ENCODE data around the gene RDM1.
"Not testable (repeated sequence)": the region's sequence is repeated elsewhere in the genome, so short reads cannot be mapped to it uniquely, and the experiment has no call there.

RDM1 gene, protein sequence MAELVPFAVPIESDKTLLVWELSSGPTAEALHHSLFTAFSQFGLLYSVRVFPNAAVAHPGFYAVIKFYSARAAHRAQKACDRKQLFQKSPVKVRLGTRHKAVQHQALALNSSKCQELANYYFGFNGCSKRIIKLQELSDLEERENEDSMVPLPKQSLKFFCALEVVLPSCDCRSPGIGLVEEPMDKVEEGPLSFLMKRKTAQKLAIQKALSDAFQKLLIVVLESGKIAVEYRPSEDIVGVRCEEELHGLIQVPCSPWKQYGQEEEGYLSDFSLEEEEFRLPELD

DNA sequence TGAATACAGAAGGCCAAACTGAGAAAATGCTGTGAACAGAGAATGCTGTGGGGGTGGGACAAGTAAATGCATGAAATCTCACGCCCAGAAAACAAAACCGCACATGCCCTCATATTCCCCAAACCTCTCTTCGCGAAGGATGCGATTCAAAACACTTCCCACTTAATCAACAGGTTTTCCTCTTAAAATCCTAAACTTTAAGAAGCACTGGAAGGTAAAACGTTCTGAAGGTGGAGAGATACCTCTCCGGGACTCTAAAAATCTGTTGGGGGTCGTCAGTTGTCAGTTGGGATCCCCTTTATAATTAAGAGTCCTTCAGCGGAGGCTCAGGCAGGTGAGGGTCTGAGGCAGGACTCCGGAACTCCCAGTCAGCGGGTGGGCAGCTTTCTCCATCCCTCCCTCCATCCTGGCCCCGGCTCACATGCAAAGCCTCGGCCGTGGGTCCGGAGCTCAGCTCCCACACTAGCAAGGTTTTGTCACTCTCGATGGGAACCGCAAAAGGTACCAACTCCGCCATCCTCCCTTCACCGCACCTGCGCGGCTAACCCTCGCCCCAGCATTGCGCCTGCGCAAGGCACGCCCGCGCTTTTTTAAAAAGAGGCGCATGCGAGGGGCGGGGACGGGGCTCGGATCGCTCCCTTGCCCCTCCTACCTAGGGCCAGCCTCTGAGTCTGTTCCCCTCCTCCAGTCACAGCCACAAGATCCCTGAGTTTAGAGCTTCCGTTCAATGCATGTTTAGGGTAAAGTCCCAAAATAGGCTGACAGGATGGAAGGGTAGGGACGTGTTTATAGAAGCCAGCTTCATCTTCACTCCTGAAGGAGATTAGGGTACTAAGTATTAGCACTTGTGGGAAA is at the start of gene RDM1:
TSS of gene RDM1 (minus strand) at position 563 of the 855 bp plus-strand sequence. CDS start at position 517, 46 bp downstream.
- peak; percentile 42 to 52 for DNase-seq (ENCODE audit: low read depth in 2 of 2, low spot score in 1 of 2)

DNA sequence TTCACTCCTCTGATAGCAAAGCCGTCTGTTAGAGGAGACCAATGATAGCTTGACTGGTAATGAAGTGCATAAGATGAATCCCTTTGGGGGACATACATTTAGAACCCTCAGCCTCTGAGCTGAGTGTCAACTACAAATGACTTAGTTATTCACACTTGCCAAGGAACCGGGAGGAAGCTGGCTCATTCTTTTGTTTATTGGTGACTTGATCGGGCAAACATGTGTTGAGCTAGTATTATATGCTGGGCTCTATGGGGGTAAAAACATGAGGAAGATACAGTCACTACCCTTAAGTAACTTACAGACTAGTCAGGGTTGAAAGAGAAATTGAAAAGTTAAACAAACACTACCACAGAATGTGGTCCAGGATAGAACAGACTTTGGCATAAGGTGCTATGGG is 47.8 kb upstream of the RDM1 start:
- no peak for DNase-seq (ENCODE audit: low read depth in 2 of 2, low spot score in 1 of 2)

DNA sequence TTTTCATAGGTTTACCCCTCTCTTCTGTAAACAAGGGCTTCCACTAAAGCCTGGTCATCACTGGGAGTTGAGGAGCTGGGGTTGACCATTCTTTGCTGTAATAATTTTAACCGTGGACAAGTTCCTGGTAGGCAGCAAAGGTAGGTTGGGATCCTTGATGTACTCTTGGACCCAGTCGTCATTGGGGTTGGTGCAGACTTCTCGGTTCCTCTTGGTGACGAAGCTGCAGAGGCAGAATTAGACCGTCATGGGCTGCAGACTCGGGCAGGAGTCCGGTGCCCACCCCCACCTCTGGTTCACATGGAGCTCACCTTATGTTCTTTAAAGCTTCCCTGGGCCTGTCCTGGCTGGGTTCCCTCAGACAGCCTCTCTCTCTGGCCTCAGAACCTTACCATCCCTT is 46.9 kb upstream of the RDM1 start:
- DNase-seq (ENCODE audit: low read depth in 2 of 2, low spot score in 1 of 2): no peak

DNA sequence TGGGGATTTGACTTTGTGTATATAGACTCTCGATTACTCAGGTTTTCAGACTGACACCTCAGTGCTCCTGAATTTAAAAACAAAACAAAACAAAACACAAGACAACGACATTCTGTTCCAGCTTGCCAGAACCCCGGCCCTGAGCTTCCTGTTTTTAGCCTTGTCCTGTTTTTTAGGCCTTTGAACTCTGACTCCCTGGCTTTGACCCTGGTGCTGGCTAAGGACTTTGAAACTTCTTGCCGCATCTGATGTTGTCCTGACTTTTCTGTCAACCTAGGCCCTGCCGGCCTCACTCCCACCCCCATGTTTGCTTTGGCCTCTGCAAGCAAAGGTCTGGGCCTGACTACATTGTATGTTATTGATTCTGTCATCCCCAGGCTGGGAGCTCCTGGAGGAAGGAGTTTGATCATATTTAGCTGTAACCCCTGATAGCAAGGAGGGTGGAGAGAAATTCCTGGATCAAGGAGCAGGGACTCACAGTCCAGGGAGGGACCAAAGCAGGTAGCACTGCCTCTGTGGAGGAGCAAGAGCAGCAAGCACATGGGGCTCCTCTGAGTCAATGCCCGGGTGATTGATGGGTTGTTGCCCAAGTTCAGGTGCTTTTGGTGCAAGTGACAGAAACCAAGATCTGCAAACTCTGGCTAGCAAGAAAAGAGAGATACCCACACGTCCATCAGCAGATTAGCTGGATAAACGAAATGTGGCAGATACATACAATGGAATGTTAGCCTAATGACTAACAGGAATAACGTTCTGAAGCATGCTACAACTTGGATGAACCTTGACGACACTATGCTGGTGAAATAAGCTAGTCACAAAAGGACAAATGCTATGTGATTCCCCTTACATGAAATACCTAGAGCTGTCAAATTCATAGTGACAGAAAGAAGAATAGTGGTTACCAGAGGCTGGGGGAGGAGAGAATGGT is 43.0 kb upstream of the RDM1 start:
- DNase-seq (ENCODE audit: low read depth in 2 of 2, low spot score in 1 of 2): no peak

DNA sequence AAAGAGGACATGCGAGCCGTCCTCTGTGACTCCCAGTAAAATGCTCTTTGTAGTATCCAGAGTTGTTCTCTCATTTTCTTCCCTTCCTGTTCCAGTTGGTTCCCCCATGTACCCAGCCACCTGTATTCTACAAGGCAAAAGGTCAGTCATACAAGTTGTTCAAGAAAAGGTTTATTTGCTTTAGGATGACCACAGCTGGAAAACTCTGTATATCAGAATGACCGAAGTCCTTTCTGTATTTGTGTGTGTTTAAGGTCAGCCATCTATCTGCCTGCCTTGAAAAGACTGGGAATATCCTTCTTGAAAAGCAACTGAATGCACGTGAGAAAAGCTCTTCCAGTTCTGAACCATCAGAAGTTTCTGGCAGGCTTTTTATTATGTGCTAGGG is 42.4 kb upstream of the RDM1 start:
- no peak for DNase-seq (ENCODE audit: low read depth in 2 of 2, low spot score in 1 of 2)

DNA sequence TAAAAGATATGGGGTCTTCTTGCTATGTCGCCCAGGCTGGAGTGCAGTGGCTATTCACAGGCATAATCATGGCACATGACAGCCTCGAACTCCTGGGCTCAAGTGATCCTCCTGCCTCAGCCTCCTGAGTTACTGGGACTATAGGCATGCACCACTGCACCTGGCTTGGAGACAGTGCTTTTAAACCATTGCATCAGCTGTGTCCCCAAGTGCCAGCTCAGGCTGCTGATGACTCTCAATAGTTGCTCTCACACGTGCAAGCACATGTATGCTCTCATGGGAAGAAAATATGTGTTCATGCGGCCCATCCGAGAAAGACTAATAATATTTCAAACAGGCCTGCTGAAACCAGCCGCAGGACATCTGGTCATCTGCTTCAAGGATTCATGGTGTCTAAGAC is 42.0 kb upstream of the RDM1 start:
- no peak for DNase-seq (ENCODE audit: low read depth in 2 of 2, low spot score in 1 of 2)

DNA sequence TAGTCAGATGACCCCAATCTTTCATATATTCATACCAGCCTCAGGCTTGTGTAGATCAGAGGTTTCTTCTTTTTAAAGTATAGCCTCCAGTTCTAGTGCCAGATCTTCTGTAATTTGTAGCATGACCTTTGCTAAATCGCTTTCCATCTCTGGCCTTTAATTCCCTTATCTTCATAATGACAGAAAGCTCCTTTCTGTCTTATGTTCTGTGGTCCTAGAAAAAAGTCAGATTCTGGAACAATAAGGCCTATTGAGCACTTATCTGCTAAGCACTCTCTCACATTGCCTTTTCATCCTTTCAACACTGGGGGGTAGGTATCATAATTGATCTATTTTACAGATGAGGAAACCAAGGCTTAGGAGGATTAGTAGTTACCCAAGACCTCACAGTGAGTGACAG is 41.5 kb upstream of the RDM1 start:
- no peak for DNase-seq (ENCODE audit: low read depth in 2 of 2, low spot score in 1 of 2)

DNA sequence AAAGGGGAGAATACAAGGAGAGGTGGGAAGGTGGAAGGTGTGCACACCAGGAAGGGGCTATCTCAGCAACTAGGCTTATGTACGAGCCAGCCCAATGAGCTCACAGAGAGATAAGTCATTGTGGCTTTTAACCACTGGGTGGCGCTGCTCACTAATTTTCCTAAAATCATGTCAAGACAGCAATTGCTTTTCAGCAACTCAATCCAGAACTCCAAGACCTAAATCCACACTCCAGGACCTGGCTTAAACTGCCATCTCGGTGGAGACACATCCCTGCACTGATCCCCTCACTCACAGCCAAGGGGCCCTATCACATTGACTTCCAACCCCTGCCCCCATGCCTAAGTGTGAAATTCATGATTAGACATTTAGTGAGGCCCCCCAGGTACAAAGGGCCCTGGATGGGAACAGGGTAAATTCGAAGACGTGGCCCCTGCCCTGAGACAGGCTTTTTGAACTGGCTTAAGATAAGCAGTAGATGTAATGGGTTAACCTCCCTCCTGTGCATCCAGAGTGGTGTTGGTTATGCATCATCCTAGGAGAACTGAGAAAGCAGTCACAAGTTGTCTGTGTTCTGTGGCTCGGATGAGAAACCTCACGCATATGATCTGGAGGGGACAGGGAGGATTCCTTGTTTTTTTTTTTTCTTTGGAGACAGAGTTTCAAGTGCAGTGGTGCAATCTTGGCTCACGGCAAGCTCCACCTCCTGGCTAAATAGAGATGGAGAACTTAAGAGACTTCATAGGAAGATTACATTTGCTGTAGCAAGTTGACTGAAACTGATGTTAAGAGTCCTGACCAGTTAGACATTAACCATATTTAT is 39.2 kb upstream of the RDM1 start:
- DNase-seq (ENCODE audit: low read depth in 2 of 2, low spot score in 1 of 2): peak; percentile 46 to 51

DNA sequence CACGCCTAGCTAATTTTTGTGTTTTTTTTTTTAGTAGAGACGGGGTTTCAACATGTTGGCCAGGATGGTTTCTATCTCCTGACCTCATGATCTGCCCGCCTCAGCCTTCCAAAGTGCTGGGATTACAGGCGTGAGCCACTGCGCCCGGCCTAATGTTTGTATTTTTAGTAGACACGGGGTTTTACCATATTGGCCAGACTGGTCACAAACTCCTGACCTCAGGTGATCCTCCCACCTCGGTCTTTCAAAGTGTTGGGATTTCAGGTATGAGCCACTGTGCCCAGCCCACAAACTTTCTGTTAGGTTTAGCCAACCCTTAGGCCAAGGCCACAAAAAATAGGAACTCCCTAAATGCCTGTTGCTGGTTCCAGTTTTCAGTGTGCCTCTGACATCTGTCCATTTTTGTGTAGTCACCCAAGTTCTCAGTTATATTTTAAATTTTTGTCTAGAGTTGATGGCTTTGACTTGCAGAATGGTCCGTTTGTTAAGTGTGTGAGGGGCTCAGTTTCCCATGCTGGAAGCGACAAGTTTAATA is 38.0 kb upstream of the RDM1 start:
- no peak for DNase-seq (ENCODE audit: low read depth in 2 of 2, low spot score in 1 of 2)

DNA sequence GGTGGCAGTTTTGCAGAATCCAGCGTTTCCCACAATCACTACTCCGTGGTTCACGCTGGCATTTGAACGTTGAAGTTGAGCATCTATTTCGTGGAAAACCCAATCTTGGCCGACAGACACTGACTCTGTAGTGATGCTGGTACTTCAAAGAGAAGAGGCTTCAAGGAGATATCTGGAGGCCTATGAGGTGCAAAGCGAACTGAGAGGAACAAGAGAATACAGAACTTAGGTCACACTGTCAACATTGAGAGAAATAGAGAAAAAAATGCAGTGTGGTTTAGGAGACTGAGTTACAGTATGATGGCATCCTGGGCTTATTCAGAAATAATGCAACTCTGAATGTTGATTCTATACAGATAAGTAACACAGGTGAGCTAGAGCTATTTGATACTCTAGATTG is 34.7 kb upstream of the RDM1 start:
- no peak for DNase-seq (ENCODE audit: low read depth in 2 of 2, low spot score in 1 of 2)

DNA sequence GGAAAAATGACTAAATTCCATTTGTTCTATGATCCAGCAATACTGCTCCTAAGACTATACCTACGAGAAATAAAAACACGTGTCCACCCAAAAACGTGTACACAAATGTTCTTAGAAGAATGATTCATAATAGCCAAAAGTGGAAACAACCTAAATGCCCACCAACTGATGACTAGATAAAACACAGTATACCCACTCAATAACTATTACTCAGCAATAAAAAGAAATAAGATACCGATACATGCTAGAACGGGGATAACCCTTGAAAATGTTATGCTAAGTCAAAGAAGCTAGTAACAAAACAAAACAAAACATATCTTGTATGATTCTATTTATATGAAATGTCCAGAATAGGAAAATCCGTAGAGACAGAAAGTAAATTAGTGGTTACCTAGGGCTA is 33.1 kb upstream of the RDM1 start:
- no peak for DNase-seq (ENCODE audit: low read depth in 2 of 2, low spot score in 1 of 2)

DNA sequence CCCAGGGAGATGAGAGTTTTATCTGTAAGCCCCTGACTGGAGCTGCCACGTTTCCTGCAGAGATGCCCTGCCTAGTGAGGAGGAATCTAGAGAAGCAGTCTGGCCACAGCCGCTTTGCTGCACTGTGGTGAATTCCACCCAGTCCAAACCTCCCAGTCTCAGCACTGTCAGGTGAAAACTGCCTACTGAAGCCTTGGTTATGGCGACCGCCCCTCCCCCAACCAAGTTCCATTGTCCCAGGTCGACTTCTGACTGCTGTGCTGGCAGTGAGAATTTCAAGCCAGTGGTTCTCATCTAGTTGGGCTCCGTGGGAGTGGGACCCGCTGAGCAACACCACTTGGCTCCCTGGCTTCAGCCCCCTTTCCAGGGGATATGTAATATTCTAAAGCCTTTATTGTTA is 23.1 kb upstream of the RDM1 start:
- no peak for DNase-seq (ENCODE audit: low read depth in 2 of 2, low spot score in 1 of 2)

DNA sequence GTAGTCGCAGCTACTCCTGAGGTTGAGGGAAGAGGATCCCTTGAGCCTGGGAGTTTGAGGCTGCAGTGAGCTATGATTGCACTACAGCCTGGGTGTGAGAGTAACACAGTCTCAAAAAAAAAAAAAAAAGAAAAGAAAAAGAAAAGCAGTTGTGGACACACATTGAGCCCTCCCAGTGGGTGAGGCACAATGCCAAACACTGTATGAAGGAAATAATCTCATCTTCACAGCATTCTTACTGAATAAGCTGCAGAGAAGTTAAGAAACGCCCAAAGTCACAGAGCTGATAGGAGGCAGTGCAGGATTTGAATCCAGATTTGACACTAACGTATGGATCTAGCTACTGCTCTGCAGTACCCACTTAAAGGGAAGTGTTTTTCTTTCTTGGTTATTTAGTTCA is 18.8 kb upstream of the RDM1 start:
- DNase-seq (ENCODE audit: low read depth in 2 of 2, low spot score in 1 of 2): no peak

DNA sequence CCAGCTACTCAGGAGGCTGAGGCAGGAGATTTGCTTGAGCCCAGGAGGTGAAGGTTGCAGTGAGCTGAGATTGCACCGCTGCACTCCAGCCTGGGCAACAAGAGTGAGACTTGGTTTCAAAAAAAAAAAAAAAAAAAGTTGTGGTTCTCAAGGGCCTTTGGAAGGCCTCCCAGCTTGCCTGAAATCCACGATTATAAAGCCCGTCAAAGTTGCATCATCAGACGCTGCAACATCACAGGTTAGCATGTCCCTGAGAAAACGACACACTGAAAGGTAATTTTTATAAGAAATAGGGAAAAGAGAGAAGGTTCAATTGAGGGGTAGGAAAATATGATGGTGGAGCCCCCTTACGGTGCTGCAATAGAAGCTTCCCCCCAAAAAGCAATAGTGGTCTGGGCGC is 17.5 kb upstream of the RDM1 start:
- DNase-seq (ENCODE audit: low read depth in 2 of 2, low spot score in 1 of 2): no peak

DNA sequence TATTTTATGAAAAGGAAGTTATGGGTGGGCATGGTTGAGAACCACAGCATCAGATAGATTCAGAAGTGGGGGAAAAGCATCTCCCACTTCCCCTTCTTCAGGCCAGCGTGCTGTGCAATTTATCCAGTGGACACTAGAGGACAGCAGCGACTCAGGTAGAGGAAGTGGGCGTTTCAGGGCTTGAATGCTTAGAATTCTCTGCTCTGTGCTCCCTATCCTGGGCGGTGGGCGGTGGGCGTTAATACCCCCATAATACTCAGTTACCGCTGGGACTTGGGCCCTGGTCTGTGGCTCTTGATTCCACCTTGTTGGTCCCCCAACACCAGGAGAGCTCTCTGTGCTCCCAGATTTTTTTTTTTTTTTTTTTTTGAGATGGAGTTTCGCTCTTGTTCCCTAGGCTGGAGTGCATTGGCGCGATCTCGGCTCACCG is 16.6 kb upstream of the RDM1 start:
- peak in 1 of 2 donors; percentile 14 for DNase-seq (ENCODE audit: low read depth in 2 of 2, low spot score in 1 of 2)

DNA sequence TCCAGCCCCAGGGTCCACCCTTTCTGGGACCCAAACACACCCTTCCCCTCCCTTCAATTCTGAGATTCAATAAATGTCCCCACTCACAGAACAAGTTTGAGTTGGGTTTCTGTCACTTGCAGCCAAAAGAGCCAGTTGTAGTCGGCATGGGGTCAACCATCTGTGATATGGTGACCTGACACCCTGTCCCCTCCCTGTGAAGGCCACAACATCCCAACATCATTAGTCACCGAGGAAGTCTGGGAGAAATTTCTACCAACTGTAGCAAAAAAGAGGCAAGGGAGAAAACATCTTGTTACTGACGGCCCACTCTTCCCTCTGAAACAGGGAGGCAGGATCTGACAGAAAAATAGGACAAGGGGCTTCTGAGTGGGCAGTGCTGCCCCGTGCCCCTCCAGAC is 13.6 kb upstream of the RDM1 start:
- DNase-seq (ENCODE audit: low read depth in 2 of 2, low spot score in 1 of 2): no peak

DNA sequence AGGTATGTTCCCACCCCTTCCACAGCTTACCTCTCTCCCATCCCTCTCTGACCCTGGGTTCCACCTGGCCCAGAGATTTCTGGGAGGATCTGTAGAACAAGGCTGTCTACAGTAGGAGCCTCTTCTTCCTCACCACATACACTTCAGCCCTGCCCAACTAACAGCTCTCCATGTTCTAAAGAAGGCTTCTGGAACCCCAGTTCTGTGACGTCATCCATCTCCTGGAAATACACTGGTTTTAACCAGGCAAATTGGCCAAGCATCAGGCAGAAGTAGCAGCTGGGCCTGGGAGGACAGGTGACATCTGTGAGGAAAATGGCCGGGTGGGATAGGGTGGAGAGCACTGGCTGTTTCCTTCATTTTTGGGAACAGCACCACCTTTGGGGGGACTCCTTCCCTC is 13.0 kb upstream of the RDM1 start, which contains the start of gene LYZL6:
TSS of gene LYZL6 (minus strand) at position 177 of the 400 bp plus-strand sequence. CDS start 4,357 bp downstream, outside the sequence.
- DNase-seq (ENCODE audit: low read depth in 2 of 2, low spot score in 1 of 2): no peak

DNA sequence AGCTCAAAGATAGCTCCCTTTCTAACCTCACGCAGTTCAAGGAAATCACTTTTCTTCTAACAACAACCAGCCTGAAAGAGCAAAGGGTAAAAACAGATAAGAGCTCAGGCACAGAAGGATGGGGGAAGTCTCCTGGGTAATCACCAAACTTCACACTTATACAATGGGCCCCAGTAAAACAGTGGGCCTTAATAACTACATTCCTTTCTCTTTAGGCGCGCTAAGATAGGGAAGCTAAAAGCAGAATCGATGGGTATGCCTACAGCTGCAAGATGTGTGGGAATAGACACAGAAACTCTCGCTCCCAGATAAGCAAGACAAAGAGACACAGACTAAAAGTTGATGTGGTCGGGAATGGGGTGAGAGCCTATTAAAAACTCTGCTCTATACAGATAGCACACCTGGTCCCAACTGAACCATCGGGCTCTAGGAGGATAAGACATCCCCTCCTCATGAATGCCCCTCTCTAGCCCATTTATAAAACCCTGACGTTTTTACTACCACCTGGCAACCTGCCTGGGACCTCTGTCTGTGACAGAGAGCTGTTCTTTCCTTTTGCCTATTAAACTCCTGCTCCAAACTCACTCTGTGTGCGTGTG is 12.1 kb upstream of the RDM1 start:
- DNase-seq (ENCODE audit: low read depth in 2 of 2, low spot score in 1 of 2): no peak

DNA sequence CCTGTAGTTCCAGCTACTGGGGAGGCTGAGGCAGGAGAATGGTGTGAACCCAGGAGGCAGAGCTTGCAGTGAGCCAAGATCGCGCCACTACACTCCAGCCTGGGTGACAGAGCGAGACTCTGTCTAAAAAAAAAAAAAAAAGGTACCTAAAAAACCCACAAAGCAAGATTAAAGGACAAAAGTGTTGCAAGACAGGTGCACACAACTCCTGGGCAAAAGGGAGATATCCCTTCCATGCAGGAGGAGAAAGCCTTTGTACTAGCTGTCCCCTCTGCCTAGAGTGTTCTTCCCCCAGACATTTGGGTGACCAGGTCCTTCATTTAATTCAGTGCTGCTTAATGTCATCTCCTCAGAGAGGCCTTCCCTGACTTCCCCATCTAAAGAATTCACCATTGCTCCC is 7.9 kb upstream of the RDM1 start:
- not testable (repeated sequence) for DNase-seq (ENCODE audit: low read depth in 2 of 2, low spot score in 1 of 2)

DNA sequence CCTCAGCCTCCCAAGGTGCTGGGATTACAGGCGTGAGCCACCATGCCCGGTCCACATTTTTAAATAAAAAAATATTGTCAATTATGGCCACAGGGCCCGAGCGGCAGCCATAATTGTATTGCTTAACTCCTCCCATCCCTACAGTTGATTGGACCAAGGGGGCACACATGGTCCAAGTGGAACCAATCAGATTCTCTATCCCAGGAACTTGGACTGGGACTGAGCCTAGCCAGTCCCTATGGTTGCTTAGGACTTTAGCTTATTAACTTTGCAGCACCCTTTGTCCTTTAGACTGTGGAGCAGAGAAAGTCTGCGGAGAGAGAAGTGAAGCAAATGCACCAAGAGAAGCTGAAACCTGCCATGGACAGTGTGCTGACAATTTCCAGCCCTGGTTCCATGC is 5.5 kb upstream of the RDM1 start:
- DNase-seq (ENCODE audit: low read depth in 2 of 2, low spot score in 1 of 2): no peak

All from stimulated activated CD8-positive, alpha-beta memory T cell treated with anti-CD3 and anti-CD28 coated beads, Interleukin-4, amount 100 ng/mL, for 1 hour (primary cell).